ENCODE results near the gene MAMDC2. TPM values are rescaled to one million over a fixed set of nuclear protein-coding genes. Genes with fewer than 3 reads are reported as not detected.

Gene MAMDC2
- total RNA-seq, 2 donors from 2014 or later = 28.8 to 32.5 TPM

DNA sequence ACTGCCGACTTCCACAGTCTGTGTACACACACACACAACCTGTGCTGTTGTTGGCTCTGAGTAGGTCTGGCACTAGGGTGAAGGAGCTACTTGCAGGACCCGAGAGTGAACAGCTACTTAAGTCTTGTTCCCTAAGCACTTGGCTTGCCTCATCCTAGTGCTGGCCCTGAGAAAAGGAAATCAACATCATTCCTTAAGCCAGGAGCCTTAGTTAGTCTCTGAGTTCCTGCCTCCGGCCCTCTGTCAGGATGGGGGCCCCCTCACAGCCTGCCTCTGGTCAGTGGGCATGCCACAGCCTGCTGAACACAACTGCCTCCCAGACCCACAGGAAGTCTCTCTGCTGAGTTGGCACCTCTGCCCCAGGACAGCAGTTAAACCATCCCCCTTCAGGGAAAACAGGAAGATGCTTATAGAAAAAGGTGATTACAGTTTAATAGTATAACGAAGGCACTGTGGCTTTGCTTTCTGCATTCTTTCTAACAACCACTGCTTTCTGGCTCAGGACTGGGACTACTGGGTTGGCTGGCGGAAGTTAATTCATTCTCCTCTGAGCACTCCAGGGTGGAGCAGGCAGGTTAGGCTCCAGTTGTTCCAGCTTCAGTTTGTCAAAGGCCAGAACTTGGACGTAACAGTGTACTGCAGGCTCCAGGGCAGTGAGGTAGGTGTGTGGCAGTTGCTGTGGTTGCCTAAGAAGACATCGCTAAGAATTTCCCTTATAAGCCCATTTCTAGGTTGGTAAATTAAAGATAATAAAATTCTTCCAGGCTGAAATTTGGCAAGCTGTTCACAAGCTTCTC is 2.8 kb downstream of the MAMDC2 start:
- DNase-seq (ENCODE audit: low spot score) = no peak
- H3K4me3 ChIP-seq = peak overlapping the region in 1 of 2 donors; percentile 69
- peaks cover 0 to 79% of the 10 kb centered on the region in 2 donors for H3K4me1 ChIP-seq
- no peaks in the 10 kb centered on the region for H3K27me3 ChIP-seq
- peak overlapping the region; percentile 88 to 89 for H3K27ac ChIP-seq
- H3K9me3 ChIP-seq = no peaks in the 10 kb centered on the region
- TF ChIP-seq, protein P1, sequence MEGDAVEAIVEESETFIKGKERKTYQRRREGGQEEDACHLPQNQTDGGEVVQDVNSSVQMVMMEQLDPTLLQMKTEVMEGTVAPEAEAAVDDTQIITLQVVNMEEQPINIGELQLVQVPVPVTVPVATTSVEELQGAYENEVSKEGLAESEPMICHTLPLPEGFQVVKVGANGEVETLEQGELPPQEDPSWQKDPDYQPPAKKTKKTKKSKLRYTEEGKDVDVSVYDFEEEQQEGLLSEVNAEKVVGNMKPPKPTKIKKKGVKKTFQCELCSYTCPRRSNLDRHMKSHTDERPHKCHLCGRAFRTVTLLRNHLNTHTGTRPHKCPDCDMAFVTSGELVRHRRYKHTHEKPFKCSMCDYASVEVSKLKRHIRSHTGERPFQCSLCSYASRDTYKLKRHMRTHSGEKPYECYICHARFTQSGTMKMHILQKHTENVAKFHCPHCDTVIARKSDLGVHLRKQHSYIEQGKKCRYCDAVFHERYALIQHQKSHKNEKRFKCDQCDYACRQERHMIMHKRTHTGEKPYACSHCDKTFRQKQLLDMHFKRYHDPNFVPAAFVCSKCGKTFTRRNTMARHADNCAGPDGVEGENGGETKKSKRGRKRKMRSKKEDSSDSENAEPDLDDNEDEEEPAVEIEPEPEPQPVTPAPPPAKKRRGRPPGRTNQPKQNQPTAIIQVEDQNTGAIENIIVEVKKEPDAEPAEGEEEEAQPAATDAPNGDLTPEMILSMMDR (IDR thresholded peaks at IDR 0.05) = no peak
- no peaks in the 10 kb centered on the region for H3K36me3 ChIP-seq

DNA sequence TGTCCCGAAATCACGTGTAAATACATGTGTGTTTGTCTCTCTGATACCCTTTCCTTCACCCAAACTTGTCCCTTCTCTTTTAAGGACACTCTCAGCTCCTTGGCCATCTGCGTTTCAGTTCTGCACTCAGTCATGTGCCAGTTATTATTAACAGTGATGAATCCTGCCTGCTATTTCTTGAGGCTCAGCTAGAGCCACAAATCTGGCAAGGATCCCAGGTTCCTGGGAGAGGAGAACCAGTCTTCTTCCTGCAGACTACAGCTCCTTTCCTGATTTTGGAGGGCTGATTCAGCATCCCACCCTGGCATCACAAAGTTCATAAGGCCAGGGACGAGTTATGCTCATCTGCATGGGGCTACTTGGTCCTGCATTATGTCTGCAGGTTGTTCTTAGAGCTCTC is 5.6 kb downstream of the MAMDC2 start:
- Histone ChIP-seq H3K4me1 (peaks cover 0 to 91% of the 10 kb centered on the region in 2 donors), H3K4me3 (no peak overlapping the region), H3K9me3 (no peaks in the 10 kb centered on the region), H3K36me3 (no peaks in the 10 kb centered on the region), H3K27ac (peak overlapping the region; percentile 82 to 84), H3K27me3 (no peaks in the 10 kb centered on the region)
- peak; percentile 87 for DNase-seq (ENCODE audit: low spot score)
- TF ChIP-seq, protein P1 (IDR thresholded peaks at IDR 0.05) = no peak

DNA sequence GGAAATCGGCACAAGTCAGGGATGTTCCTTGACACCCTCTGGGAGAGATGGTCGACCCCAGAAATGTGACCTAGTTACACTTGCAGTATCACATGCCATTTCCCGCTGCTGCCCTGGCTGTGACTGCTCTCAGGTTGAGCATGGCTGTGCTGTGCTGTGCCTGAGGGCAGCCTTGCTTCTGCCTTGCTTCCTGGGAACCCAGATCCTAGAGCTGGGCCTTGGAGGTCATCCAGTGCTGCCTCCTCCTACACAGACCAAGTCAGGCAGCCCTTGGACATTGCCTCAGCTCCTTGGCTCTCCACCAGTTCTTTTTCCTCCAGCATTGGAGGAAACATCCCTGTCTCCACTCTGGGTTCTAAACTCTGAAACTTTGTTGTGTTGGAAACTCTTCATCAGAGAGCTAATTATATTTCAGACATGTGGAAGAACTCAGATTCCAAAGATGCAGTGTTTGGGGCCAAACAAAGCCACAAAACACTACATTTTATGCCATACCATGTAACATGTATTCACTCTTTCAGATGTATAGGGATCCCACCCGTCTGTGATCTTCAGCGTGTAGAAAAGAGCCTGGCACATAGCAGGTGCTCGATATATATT is 6.1 kb downstream of the MAMDC2 start:
- peaks cover 0 to 95% of the 10 kb centered on the region in 2 donors for H3K4me1 ChIP-seq
- no peaks in the 10 kb centered on the region for H3K9me3 ChIP-seq
- TF ChIP-seq, protein P1 (IDR thresholded peaks at IDR 0.05) = no peak
- H3K27ac ChIP-seq = peak overlapping the region; percentile 82 to 84
- no peaks in the 10 kb centered on the region for H3K36me3 ChIP-seq
- no peak overlapping the region for H3K4me3 ChIP-seq
- H3K27me3 ChIP-seq = no peaks in the 10 kb centered on the region
- peak; percentile 88 for DNase-seq (ENCODE audit: low spot score)

DNA sequence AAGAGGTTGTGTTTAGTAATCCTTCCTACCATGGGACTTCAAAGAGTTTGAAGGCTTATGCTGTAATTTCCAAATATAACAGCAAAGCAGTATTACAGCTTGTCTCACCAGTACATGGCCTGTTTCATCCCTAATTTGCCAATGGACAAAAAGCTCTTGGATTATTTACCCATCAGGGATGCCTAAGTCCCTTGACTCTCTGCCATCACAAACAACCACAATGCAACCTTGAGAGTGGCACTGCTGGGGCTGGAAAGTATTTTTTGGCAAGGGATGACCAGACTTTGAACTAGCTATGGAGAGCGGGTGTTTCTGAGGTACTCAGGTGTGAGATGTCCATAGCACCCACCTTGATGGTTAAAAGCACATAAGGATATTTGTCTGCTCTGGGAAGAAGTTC is 9.1 kb downstream of the MAMDC2 start:
- no peak for DNase-seq (ENCODE audit: low spot score)
- TF ChIP-seq, protein P1 (IDR thresholded peaks at IDR 0.05) = no peak
- Histone ChIP-seq H3K4me1 (peaks cover 0 to 91% of the 10 kb centered on the region in 2 donors), H3K27me3 (no peaks in the 10 kb centered on the region), H3K36me3 (no peaks in the 10 kb centered on the region), H3K9me3 (no peaks in the 10 kb centered on the region), H3K4me3 (no peak overlapping the region), H3K27ac (peak overlapping the region in 1 of 2 donors; percentile 7)

DNA sequence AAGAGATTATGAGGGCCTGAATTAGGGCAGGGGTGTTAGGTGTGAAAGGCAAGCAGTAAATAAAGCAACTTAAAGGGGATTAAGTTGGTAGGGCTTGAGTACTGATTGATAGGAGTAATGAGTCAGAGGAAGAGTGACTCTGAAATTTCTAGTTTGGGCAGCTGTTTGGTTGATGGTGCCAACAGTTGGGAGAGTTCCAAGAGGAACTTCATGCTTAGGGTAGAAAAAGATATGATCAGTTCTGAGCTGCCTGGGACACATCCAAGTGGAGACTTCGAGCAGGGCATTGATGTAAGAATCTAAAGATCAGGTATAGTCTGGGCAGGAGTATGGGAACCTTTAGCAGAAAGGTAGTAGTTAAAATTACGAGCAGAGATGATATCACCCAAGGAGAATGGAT is 10.2 kb downstream of the MAMDC2 start:
- TF ChIP-seq, protein P1 (IDR thresholded peaks at IDR 0.05) = no peak
- no peaks in the 10 kb centered on the region for H3K36me3 ChIP-seq
- peaks cover 0 to 91% of the 10 kb centered on the region in 2 donors for H3K4me1 ChIP-seq
- DNase-seq (ENCODE audit: low spot score) = no peak
- peak overlapping the region; percentile 37 to 67 for H3K27ac ChIP-seq
- H3K27me3 ChIP-seq = no peaks in the 10 kb centered on the region
- H3K9me3 ChIP-seq = no peaks in the 10 kb centered on the region
- H3K4me3 ChIP-seq = no peak overlapping the region
